GM19238 (cell line): Measurements from ENCODE around the gene PRCC.

Experiments used
- DNase-seq: peaks from one replicate; pipeline ENCODE4 v3.0.0; 2011; ENCODE audit warnings: low spot score; ENCODE audit not compliant: insufficient read length

PRCC gene

GRCh38 chr1:156767101-156767878 lies at the start of gene PRCC:
PRCC (plus strand) TSS chr1:156767535; CDS start chr1:156767772, 237 bp downstream.
- peak; percentile 83 for DNase-seq

GRCh38 chr1:156721131-156721530 lies 46.2 kb upstream of the PRCC start:
- no peak for DNase-seq

- DNase-seq, result no peak
Observed at GRCh38 chr1:156721535-156721934, 45.8 kb upstream of the PRCC start.

GRCh38 chr1:156725683-156726280 lies 41.6 kb upstream of the PRCC start:
- peak; percentile 76 for DNase-seq

- DNase-seq, result no peak
Observed at GRCh38 chr1:156726549-156727226, 40.6 kb upstream of the PRCC start.

GRCh38 chr1:156727492-156727891 lies 39.8 kb upstream of the PRCC start:
- DNase-seq, result no peak

- peak; percentile 81 for DNase-seq
Observed at GRCh38 chr1:156727926-156728598, 39.3 kb upstream of the PRCC start, which contains the start of gene METTL25B. METTL25B (plus strand) TSS chr1:156728469; CDS start chr1:156729105, 636 bp downstream.

GRCh38 chr1:156728599-156729462 lies 38.5 kb upstream of the PRCC start, which contains the start of gene ISG20L2:
ISG20L2 (minus strand) TSS chr1:156728766; CDS start chr1:156727652, 1,114 bp downstream.
- DNase-seq, result peak; percentile 92

- DNase-seq, result no peak
Observed at GRCh38 chr1:156733989-156734584, 33.2 kb upstream of the PRCC start.

GRCh38 chr1:156738407-156738806 lies 28.9 kb upstream of the PRCC start:
- DNase-seq, result no peak

- no peak for DNase-seq
Observed at GRCh38 chr1:156738916-156739315, 28.4 kb upstream of the PRCC start.

GRCh38 chr1:156740237-156740740 lies 27.0 kb upstream of the PRCC start:
- no peak for DNase-seq

GRCh38 chr1:156740741-156741480 lies 26.4 kb upstream of the PRCC start, which contains the start of gene MRPL24:
MRPL24 (minus strand) TSS chr1:156741088; CDS start chr1:156738704, 2,384 bp downstream.
- DNase-seq, result peak; percentile 95

GRCh38 chr1:156741481-156741983 lies 25.8 kb upstream of the PRCC start:
- DNase-seq, result no peak

GRCh38 chr1:156742017-156742416 lies 25.3 kb upstream of the PRCC start:
- DNase-seq, result no peak

GRCh38 chr1:156742801-156743200 lies 24.5 kb upstream of the PRCC start:
- DNase-seq, result no peak

GRCh38 chr1:156743367-156744302 lies 23.7 kb upstream of the PRCC start:
- DNase-seq, result no peak

GRCh38 chr1:156744344-156744743 lies 23.0 kb upstream of the PRCC start:
- DNase-seq, result no peak
